Panc1 (cell line): ENCODE measurements around the gene KRT86. TPM values are rescaled to one million over a fixed set of nuclear protein-coding genes. Genes with fewer than 3 reads are reported as not detected.

ENCODE experiments used
- ATAC-seq: fragments of 200-7000 bp; cut with Tn5 transposase; 2 replicates; pipeline ENCODE4 v1.9.1; 2020; ENCODE audit warnings: mild to moderate bottlenecking, moderate library complexity
- BruUV-seq: library from RNA; stranded (reverse); fragments of 400-500 nt; replicated peaks from 2 replicates; lab custom pipeline; 2021; lab: Mats Ljungman, UMichigan
- CTCF ChIA-PET: fragments of 300-600 bp; sonication (Branson Sonifier 250); formaldehyde crosslinking; loops from one replicate; lab custom pipeline; 2022; ENCODE audit warnings: antibody characterized with exemption; lab: Charles Lee
- POLR2A ChIA-PET: fragments of 300-600 bp; sonication (Branson Sonifier 250); formaldehyde crosslinking; loops from one replicate; lab custom pipeline; 2022; ENCODE audit warnings: antibody characterized with exemption; lab: Charles Lee
- DNase-seq: peaks from one replicate; pipeline ENCODE4 v3.0.0-alpha.2; 2010; ENCODE audit warnings: low read depth, low spot score
- H3K27ac ChIP-seq: 2 replicates; pipeline ENCODE4 v1.5.1; 2011; ENCODE audit warnings: mild to moderate bottlenecking, low read length, inconsistent platforms
- H3K27me3 ChIP-seq: fragments of 200-500 bp; sonication (Bioruptor generic); 2 replicates; pipeline ENCODE4 v1.6.0; 2014; ENCODE audit warnings: low read length, inconsistent platforms; ENCODE audit not compliant: control insufficient read depth, insufficient read depth
- H3K36me3 ChIP-seq: fragments of 200-500 bp; sonication (Bioruptor generic); 2 replicates; pipeline ENCODE4 v1.5.1; 2014; ENCODE audit warnings: inconsistent platforms, mild to moderate bottlenecking, low read length, moderate library complexity; ENCODE audit not compliant: control insufficient read depth, insufficient read depth
- H3K4me1 ChIP-seq: 2 replicates; pipeline ENCODE4 v1.5.1; 2011; ENCODE audit warnings: inconsistent platforms, mild to moderate bottlenecking, low read length, moderate library complexity; ENCODE audit not compliant: control insufficient read depth, insufficient read depth
- H3K4me3 ChIP-seq, 2 experiments: 2 replicates each; pipeline ENCODE4 v1.5.1; 2011 to 2012; ENCODE audit warnings: low read depth in 2 of 2, low read length in 2 of 2, mild to moderate bottlenecking in 2 of 2, inconsistent platforms in 1 of 2, moderate library complexity in 1 of 2
- H3K9me3 ChIP-seq: fragments of 200-500 bp; sonication (Bioruptor generic); 2 replicates; pipeline ENCODE4 v1.5.1; 2014; ENCODE audit warnings: low read depth, mild to moderate bottlenecking, inconsistent platforms, low read length, moderate library complexity; ENCODE audit not compliant: control insufficient read depth, insufficient read depth
- CTCF ChIP-seq: fragments of 450-650 bp; IDR thresholded peaks from 2 replicates; pipeline ENCODE4 v1.5.1; 2017; ENCODE audit warnings: mild to moderate bottlenecking
- POLR2AphosphoS5 ChIP-seq: IDR thresholded peaks from 2 replicates; pipeline ENCODE4 v1.6.1; 2012; ENCODE audit warnings: mild to moderate bottlenecking, low read depth, low read length, moderate library complexity
- REST ChIP-seq, 2 experiments: IDR thresholded peaks; 2 replicates each; pipeline ENCODE4 v1.6.1; 2011 to 2012; ENCODE audit warnings: low read depth in 2 of 2, control low read depth in 1 of 2, low read length in 1 of 2, mild to moderate bottlenecking in 1 of 2, moderate library complexity in 1 of 2; ENCODE audit not compliant: insufficient read depth in 1 of 2
- SIN3A ChIP-seq: IDR thresholded peaks from 2 replicates; pipeline ENCODE4 v1.6.1; 2012; ENCODE audit warnings: low read depth, mild to moderate bottlenecking, low read length, moderate library complexity, borderline replicate concordance; ENCODE audit not compliant: insufficient read depth
- TCF7L2 ChIP-seq: IDR thresholded peaks from 2 replicates; pipeline ENCODE4 v1.6.1; 2011; ENCODE audit warnings: mild to moderate bottlenecking, low read depth, low read length, inconsistent platforms
- in situ Hi-C: cut with HindIII; loops from 2 replicates; pipeline ENCODE4 v1.10.0; 2016; ENCODE audit warnings: low sequenced_read_pairs, low pct_unique_long_range_greater_than_20kb
- intact Hi-C: fragments of 100-400 bp; cut with micrococcal nuclease; formaldehyde crosslinking; loops from one replicate; pipeline ENCODE4 v1.10.0; 2022; ENCODE audit not compliant: unreplicated experiment
- total RNA-seq: library from RNA; stranded (reverse); gene quantifications from one replicate; pipeline ENCODE4 v1.2.1, GENCODE V29; 2021; ENCODE audit not compliant: unreplicated experiment

Gene KRT86
- total RNA-seq, 1 experiment from 2014 or later = 1.1 TPM

DNA sequence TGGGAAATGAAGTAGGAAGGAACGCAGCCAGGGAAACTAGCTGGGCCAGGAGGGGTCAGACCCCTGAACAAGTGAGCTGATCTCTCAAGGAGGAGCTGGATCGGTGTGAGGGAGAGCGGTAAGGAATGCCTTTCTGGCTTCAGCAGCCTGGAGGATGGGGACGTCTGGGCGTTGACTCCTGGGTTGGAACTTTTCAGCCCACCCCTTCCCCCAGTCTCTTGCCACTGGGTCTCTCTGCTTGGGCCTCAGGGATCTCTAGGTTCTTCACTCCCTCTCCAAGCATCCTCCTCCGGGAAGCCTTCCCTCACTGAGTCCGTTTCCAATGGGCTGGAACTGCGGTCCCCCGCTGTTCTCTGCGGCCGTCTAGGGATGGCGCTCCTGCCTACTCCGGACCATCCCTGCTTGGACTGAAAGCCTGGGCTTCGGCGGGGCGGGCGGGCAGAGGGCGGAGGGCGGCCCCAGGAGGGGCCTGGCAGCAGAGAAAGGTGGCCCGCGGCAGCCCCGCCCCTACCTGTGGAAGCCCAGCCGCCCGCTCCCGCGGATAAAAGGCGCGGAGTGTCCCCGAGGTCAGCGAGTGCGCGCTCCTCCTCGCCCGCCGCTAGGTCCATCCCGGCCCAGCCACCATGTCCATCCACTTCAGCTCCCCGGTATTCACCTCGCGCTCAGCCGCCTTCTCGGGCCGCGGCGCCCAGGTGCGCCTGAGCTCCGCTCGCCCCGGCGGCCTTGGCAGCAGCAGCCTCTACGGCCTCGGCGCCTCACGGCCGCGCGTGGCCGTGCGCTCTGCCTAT is 41.6 kb upstream of the KRT86 start, which contains the start of gene KRT7:
Gene KRT7, plus strand, starts transcription at position 570 of the 788 bp plus-strand sequence. Its CDS starts 54 bp downstream, at position 624.
- H3K4me3 ChIP-seq = no peak within 1 kb of the TSS
- CTCF ChIA-PET = no interaction called here
- H3K27ac ChIP-seq = peak within 1 kb of the TSS; percentile 83
- POLR2A ChIA-PET = no interaction called here
- in situ Hi-C loops = no loop called here
- H3K9me3 ChIP-seq = no peaks in the 10 kb centered on the region
- ATAC-seq (no peak), DNase-seq (no peak)
- no TSS peak for BruUV-seq
- H3K4me1 ChIP-seq = peaks cover 49% of the 10 kb centered on the region
- no peaks in the 10 kb centered on the region for H3K27me3 ChIP-seq
- intact Hi-C loops = no loop called here
- no peak for TF ChIP-seq REST (IDR thresholded peaks at IDR 0.05; ENCODE audit: insufficient read depth in 1 of 2, low read depth in 2 of 2, low read length in 1 of 2)
- TF ChIP-seq TCF7L2 = no peak
- TF ChIP-seq CTCF = no peak
- TF ChIP-seq POLR2AphosphoS5 = no peak
- no peak for TF ChIP-seq SIN3A
- H3K36me3 ChIP-seq = no peaks in the 10 kb centered on the region

DNA sequence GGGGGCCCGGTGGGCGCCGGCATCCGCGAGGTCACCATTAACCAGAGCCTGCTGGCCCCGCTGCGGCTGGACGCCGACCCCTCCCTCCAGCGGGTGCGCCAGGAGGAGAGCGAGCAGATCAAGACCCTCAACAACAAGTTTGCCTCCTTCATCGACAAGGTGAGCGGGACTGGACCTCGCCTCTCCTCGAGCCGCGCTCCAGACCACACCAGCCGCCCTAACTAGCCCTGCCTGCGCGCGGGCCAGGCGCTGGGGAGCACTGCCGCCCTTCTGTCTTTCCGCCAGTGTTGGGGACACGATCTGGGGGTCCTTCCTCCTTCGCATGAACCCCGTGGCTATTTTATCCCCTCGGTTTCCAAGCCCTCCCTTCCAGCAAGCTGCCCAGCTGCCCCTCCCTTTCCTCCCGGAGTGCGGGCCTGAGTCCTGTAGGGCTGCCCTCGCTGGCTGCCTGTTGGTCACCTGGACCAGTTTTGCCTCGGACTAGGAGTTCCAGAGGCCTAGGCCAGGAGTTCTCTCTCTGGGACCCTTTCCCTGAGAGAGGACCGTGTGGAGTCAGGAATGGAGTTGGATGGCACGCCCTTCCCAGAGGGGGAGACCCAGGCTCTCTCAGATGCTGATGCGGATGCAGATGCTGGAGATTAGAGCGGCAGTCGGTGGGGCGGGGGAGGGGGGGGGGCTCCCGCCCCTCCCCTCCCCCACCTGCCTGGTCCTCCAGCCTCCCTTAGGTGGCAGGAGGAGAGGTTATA is 40.8 kb upstream of the KRT86 start:
- BruUV-seq = no TSS peak
- POLR2A ChIA-PET = no interaction called here
- Histone ChIP-seq H3K27me3 (no peaks in the 10 kb centered on the region), H3K27ac (no peak overlapping the region), H3K4me1 (peaks cover 52% of the 10 kb centered on the region), H3K4me3 (no peak overlapping the region), H3K9me3 (no peaks in the 10 kb centered on the region), H3K36me3 (no peaks in the 10 kb centered on the region)
- DNase-seq (no peak), ATAC-seq (no peak)
- intact Hi-C loops (no loop called here), in situ Hi-C loops (no loop called here)
- no peak for TF ChIP-seq POLR2AphosphoS5
- no peak for TF ChIP-seq REST (IDR thresholded peaks at IDR 0.05; ENCODE audit: insufficient read depth in 1 of 2, low read depth in 2 of 2, low read length in 1 of 2)
- CTCF ChIA-PET = no interaction called here
